Suprapubic skin (tissue), 4 donors: ENCODE measurements around the gene ZFAND3.

Source experiments
- EP300 ChIP-seq: sonication (generic); formaldehyde crosslinking; IDR thresholded peaks from one replicate; pipeline ENCODE4 v1.6.1; 2017; ENCODE audit warnings: antibody characterized with exemption
- POLR2A ChIP-seq, 2 donors: fragments of 450-650 bp; IDR thresholded peaks; one replicate each; pipeline ENCODE4 v1.6.1; 2017; ENCODE audit warnings: antibody characterized with exemption in 2 of 2, mild to moderate bottlenecking in 2 of 2, moderate library complexity in 2 of 2
- POLR2AphosphoS5 ChIP-seq, 3 donors: sonication (generic); formaldehyde crosslinking; IDR thresholded peaks; one replicate each; pipeline ENCODE4 v1.6.1; 2017; ENCODE audit warnings: antibody characterized with exemption in 3 of 3
- TF ChIP-seq, protein P1 (sequence below), 2 donors: fragments of 200-600 bp in 1 of 2; fragments of 450-650 bp in 1 of 2; sonication (generic) in 1 of 2; IDR thresholded peaks; one replicate each; pipeline ENCODE4 v1.5.1; 2016 to 2019; ENCODE audit warnings: antibody characterized with exemption in 2 of 2, mild to moderate bottlenecking in 1 of 2, moderate library complexity in 1 of 2

DNA sequence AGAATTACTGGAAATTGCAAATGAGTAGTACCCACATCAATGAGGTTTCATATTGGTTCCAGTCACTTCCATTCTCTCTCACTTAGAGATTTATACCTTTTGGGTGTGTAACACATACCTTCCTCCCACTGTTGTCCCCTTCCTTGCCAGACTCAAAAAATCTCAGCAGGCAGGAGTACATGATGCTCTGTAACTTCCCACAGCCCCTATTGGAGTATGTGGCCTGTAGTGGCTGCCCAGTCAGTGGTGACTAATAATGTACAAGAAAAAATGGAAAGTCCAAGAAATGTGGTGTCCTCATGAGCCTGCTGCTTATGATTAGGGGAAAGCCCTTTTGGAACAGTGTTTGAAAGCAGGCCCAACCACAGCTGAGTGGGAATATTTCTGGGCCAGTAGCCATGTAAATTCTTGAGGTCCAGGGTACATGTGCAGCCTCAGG lies 312.0 kb downstream of the ZFAND3 start:
- TF ChIP-seq, protein P1, sequence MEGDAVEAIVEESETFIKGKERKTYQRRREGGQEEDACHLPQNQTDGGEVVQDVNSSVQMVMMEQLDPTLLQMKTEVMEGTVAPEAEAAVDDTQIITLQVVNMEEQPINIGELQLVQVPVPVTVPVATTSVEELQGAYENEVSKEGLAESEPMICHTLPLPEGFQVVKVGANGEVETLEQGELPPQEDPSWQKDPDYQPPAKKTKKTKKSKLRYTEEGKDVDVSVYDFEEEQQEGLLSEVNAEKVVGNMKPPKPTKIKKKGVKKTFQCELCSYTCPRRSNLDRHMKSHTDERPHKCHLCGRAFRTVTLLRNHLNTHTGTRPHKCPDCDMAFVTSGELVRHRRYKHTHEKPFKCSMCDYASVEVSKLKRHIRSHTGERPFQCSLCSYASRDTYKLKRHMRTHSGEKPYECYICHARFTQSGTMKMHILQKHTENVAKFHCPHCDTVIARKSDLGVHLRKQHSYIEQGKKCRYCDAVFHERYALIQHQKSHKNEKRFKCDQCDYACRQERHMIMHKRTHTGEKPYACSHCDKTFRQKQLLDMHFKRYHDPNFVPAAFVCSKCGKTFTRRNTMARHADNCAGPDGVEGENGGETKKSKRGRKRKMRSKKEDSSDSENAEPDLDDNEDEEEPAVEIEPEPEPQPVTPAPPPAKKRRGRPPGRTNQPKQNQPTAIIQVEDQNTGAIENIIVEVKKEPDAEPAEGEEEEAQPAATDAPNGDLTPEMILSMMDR (IDR thresholded peaks at IDR 0.05): no peak
- TF ChIP-seq POLR2A (IDR thresholded peaks at IDR 0.05) (no peak), EP300 (no peak), POLR2AphosphoS5 (IDR thresholded peaks at IDR 0.05) (no peak)
